Measurements from ENCODE around the gene PTPRC. TPM values are rescaled to one million over a fixed set of nuclear protein-coding genes. Genes with fewer than 3 reads are reported as not detected.

PTPRC gene
- total and polyA plus RNA-seq, 2 donors (not counting 3 experiments of a cell fraction or from before 2014, with no cell fraction given) = not detected

GRCh38 chr1:198607714-198608113 lies 31.1 kb upstream of the PTPRC start:
- no peak for FAIRE-seq
- CTCF ChIA-PET = interaction anchor here (1.1 kb wide), 1 partner anchor 739 kb away, joined by 3 read pairs; no protein-coding TSS in a partner anchor

More at GRCh38 chr1:198607714-198608113, 31.1 kb upstream of the PTPRC start:
- no peak overlapping the region for H3K4me3 ChIP-seq (replicated peaks in 1 of 3; ENCODE audit: insufficient read depth in 1 of 3, low read depth in 1 of 3, low read length in 3 of 3)
- POLR2A ChIA-PET = no interaction called here
- no peaks in the 10 kb centered on the region for H4K20me1 ChIP-seq (replicated peaks; ENCODE audit: control insufficient read depth, extremely low read depth, insufficient read depth, low read length)
- no peak for TF ChIP-seq FOS (IDR thresholded peaks at IDR 0.05; ENCODE audit: borderline replicate concordance, insufficient read depth, low read length)
- TF ChIP-seq EZH2 (IDR thresholded peaks at IDR 0.05; ENCODE audit: borderline replicate concordance, low read depth, low read length, severe bottlenecking) = no peak
- TF ChIP-seq MYC (IDR thresholded peaks at IDR 0.05; ENCODE audit: low read depth, low read length) = no peak
- no peak for TF ChIP-seq JUN (IDR thresholded peaks at IDR 0.05; ENCODE audit: borderline replicate concordance, insufficient read depth, insufficient read length, low read depth)
- TF ChIP-seq POLR2A (IDR thresholded peaks at IDR 0.05; ENCODE audit: low read depth, low read length) = no peak
- no peak for TF ChIP-seq MAX (IDR thresholded peaks at IDR 0.05; ENCODE audit: insufficient read depth, insufficient read length)
- TF ChIP-seq POLR2AphosphoS5 (IDR thresholded peaks at IDR 0.05; ENCODE audit: insufficient read depth, low read depth, low read length) = no peak
- TF ChIP-seq, protein P1, sequence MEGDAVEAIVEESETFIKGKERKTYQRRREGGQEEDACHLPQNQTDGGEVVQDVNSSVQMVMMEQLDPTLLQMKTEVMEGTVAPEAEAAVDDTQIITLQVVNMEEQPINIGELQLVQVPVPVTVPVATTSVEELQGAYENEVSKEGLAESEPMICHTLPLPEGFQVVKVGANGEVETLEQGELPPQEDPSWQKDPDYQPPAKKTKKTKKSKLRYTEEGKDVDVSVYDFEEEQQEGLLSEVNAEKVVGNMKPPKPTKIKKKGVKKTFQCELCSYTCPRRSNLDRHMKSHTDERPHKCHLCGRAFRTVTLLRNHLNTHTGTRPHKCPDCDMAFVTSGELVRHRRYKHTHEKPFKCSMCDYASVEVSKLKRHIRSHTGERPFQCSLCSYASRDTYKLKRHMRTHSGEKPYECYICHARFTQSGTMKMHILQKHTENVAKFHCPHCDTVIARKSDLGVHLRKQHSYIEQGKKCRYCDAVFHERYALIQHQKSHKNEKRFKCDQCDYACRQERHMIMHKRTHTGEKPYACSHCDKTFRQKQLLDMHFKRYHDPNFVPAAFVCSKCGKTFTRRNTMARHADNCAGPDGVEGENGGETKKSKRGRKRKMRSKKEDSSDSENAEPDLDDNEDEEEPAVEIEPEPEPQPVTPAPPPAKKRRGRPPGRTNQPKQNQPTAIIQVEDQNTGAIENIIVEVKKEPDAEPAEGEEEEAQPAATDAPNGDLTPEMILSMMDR (IDR thresholded peaks at IDR 0.05; ENCODE audit: extremely low read depth in 1 of 2, insufficient read depth in 1 of 2, low read depth in 1 of 2, low read length in 2 of 2) = no peak
- TF ChIP-seq GATA2 (IDR thresholded peaks at IDR 0.05; ENCODE audit: insufficient read depth, insufficient read length, low read depth, low read length) = no peak
- no peak overlapping the region for H3K4me2 ChIP-seq (ENCODE audit: insufficient read depth, low read length)
- no peaks in the 10 kb centered on the region for H3K36me3 ChIP-seq (ENCODE audit: control insufficient read depth in 2 of 2, extremely low read depth in 1 of 2, insufficient read depth in 2 of 2, low read length in 2 of 2)
- no peaks in the 10 kb centered on the region for H3K27me3 ChIP-seq (ENCODE audit: control insufficient read depth in 2 of 2, insufficient read depth in 2 of 2, low read length in 2 of 2)
- no peak for DNase-seq (ENCODE audit: low read depth, low spot score)
- H3K9me3 ChIP-seq (replicated peaks; ENCODE audit: control insufficient read depth, insufficient read depth, low read length) = no peaks in the 10 kb centered on the region
- no peak overlapping the region for H3K27ac ChIP-seq (ENCODE audit: insufficient read depth, low read depth, low read length)
- dilution Hi-C loops (cut with MboI; ENCODE audit: extremely low pct_ligation_motif_present, low sequenced_read_pairs) (no loop called here), intact Hi-C loops (cut with micrococcal nuclease) (no loop called here)
- H3K9me1 ChIP-seq (replicated peaks; ENCODE audit: control insufficient read depth, extremely low read depth, insufficient read depth, low read length) = no peaks in the 10 kb centered on the region
- no peak overlapping the region for H3K9ac ChIP-seq (replicated peaks; ENCODE audit: extremely low read depth, insufficient read depth, low read length)
- no peaks in the 10 kb centered on the region for H3K4me1 ChIP-seq (ENCODE audit: control insufficient read depth, extremely low read depth, insufficient read depth, low read length)
- no peak overlapping the region for H2AFZ ChIP-seq (ENCODE audit: low read depth, low read length)
- H3K79me2 ChIP-seq (ENCODE audit: control insufficient read depth, insufficient read depth, low read length) = no peaks in the 10 kb centered on the region
- BruUV-seq (replicated peaks) = no TSS peak
